HepG2 (cell line): ENCODE data around the gene CHKB. TPM values are rescaled to one million over a fixed set of nuclear protein-coding genes. Genes with fewer than 3 reads are reported as not detected.

ENCODE experiments used
- DPF2 ChIP-seq: sonication (generic); formaldehyde crosslinking; IDR thresholded peaks from 2 replicates; pipeline ENCODE4 v1.4.0; 2020; ENCODE audit warnings: mild to moderate bottlenecking, low read depth, missing genetic modification reagents, borderline replicate concordance
- FLYWCH1 ChIP-seq: sonication (generic); formaldehyde crosslinking; IDR thresholded peaks from 2 replicates; pipeline ENCODE4 v1.8.1; 2023; ENCODE audit warnings: mild to moderate bottlenecking, missing genetic modification reagents
- FOXP1 ChIP-seq, 2 experiments: fragments of 450-650 bp in 1 of 2; IDR thresholded peaks; 2 replicates each; pipeline ENCODE4 v1.6.1; 2017 to 2018; ENCODE audit warnings: antibody characterized with exemption in 1 of 2
- GATAD2A ChIP-seq: IDR thresholded peaks from 2 replicates; pipeline ENCODE4 v1.6.1; 2016
- NCOA5 ChIP-seq: sonication (generic); formaldehyde crosslinking; IDR thresholded peaks from 2 replicates; pipeline ENCODE4 v1.4.0; 2020; ENCODE audit warnings: missing genetic modification reagents
- RCOR2 ChIP-seq: IDR thresholded peaks from 2 replicates; pipeline ENCODE4 v1.6.1; 2016; ENCODE audit warnings: missing biosample characterization, missing genetic modification reagents
- ZFY ChIP-seq: sonication (generic); formaldehyde crosslinking; IDR thresholded peaks from 2 replicates; pipeline ENCODE4 v1.4.0; 2020; ENCODE audit warnings: missing genetic modification reagents
- ZNF337 ChIP-seq: sonication (generic); formaldehyde crosslinking; IDR thresholded peaks from 2 replicates; pipeline ENCODE4 v1.5.1; 2020; ENCODE audit warnings: missing genetic modification reagents, low read depth, mild to moderate bottlenecking, borderline replicate concordance
- ZNF737 ChIP-seq: sonication (generic); formaldehyde crosslinking; IDR thresholded peaks from 2 replicates; pipeline ENCODE4 v1.5.0; 2020; ENCODE audit warnings: missing genetic modification reagents, mild to moderate bottlenecking, borderline replicate concordance
- polyA plus RNA-seq, 8 experiments: library from polyadenylated mRNA; depleted of rRNA in 3 of 8; stranded (reverse) in 7 of 8; unstranded in 1 of 8; fragments of >200 nt; fragmentation: Illumina TruSeq in 4 of 8; extraction: Trizol in 4 of 8; gene quantifications; 2 replicates each; pipeline versions ENCODE4 v1.2.1 to v1.2.3, GENCODE V29; 2011 to 2016; ENCODE audit warnings: low read depth in 4 of 8, missing spikeins in 1 of 8, mixed read lengths in 1 of 8; ENCODE audit not compliant: insufficient read depth in 1 of 8
- total RNA-seq, 5 experiments: library from RNA; depleted of rRNA; stranded (reverse); fragments of >200 nt; fragmentation: Illumina TruSeq; extraction: Trizol; gene quantifications; 2 replicates each; pipeline ENCODE4 v1.2.3, GENCODE V29; 2016; ENCODE audit warnings: low read depth in 1 of 5
- TF ChIP-seq, protein P1 (sequence below): sonication (generic); formaldehyde crosslinking; IDR thresholded peaks from 2 replicates; pipeline ENCODE4 v1.4.0; 2020; ENCODE audit warnings: missing genetic modification reagents, borderline replicate concordance
- TF ChIP-seq, protein P2 (sequence below): sonication (generic); formaldehyde crosslinking; IDR thresholded peaks from 2 replicates; pipeline ENCODE4 v1.5.1; 2020; ENCODE audit warnings: mild to moderate bottlenecking, missing genetic modification reagents, borderline replicate concordance
- TF ChIP-seq, protein P3 (sequence below): IDR thresholded peaks from 2 replicates; pipeline ENCODE4 v1.6.1; 2016; ENCODE audit warnings: missing genetic modification reagents, missing compliant biosample characterization
- TF ChIP-seq, protein P4 (sequence below): sonication (generic); formaldehyde crosslinking; IDR thresholded peaks from 2 replicates; pipeline ENCODE4 v1.4.0; 2020; ENCODE audit warnings: missing genetic modification reagents, borderline replicate concordance
- TF ChIP-seq, protein P5 (sequence below): sonication (generic); formaldehyde crosslinking; IDR thresholded peaks from 2 replicates; pipeline ENCODE4 v1.4.0; 2020; ENCODE audit warnings: missing genetic modification reagents, borderline replicate concordance

CHKB gene
- total and polyA plus RNA-seq, 2 of the 13 experiments (the other 11 are each of a cell fraction or from before 2014, with no cell fraction given) = 24.5 to 42.7 TPM

DNA sequence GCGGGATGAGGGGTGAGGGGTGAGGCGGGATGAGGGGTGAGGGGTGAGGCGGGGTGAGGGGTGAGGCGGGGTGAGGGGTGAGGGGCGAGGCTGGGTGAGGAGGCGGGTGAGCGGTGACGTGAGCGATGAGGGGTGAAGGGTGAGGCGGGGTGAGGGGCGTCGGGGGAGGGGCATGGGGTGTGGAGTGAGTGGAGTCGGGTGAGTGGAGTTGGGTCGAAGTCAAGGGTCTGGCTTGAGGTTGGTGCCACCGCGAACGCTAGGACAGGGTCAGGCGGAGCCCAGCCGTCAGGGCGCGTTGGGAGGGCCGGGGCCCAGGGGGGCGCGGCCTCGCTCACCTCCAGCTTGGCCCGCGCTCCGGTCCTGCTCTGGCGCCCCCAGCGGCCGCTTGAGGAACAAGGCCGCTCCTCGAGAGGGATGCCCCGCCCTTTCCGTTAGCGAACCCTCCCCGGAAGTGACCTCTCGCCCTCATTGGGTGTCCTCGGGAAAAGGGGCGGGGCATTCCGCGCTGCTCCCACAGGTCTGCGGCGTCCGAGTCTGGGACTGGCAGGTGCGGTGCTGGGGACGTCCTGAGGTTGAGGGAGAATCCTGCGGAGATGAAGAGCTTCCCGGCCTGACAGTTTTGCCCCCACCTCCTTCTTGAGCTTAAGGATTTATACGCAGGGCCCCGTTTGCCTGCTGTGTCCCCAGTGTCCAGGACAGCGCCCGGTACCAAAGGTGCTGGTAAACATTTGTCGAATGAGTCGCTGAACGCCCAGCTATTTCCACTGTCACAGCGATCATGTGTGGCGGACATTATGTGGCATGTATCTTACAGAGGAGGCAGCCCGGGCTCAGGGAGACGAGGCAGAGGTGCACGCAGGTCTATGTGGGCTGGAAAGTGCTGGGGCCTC lies 19.9 kb downstream of the CHKB start, which contains the start of gene SYCE3 (continued):
- TF ChIP-seq, protein P1, sequence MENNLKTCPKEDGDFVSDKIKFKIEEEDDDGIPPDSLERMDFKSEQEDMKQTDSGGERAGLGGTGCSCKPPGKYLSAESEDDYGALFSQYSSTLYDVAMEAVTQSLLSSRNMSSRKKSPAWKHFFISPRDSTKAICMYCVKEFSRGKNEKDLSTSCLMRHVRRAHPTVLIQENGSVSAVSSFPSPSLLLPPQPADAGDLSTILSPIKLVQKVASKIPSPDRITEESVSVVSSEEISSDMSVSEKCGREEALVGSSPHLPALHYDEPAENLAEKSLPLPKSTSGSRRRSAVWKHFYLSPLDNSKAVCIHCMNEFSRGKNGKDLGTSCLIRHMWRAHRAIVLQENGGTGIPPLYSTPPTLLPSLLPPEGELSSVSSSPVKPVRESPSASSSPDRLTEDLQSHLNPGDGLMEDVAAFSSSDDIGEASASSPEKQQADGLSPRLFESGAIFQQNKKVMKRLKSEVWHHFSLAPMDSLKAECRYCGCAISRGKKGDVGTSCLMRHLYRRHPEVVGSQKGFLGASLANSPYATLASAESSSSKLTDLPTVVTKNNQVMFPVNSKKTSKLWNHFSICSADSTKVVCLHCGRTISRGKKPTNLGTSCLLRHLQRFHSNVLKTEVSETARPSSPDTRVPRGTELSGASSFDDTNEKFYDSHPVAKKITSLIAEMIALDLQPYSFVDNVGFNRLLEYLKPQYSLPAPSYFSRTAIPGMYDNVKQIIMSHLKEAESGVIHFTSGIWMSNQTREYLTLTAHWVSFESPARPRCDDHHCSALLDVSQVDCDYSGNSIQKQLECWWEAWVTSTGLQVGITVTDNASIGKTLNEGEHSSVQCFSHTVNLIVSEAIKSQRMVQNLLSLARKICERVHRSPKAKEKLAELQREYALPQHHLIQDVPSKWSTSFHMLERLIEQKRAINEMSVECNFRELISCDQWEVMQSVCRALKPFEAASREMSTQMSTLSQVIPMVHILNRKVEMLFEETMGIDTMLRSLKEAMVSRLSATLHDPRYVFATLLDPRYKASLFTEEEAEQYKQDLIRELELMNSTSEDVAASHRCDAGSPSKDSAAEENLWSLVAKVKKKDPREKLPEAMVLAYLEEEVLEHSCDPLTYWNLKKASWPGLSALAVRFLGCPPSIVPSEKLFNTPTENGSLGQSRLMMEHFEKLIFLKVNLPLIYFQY (CRISPR knock-in tag) = no peak
- TF ChIP-seq RCOR2 (CRISPR knock-in tag) (no peak), NCOA5 (CRISPR knock-in tag) (no peak), FOXP1 (IDR thresholded peaks at IDR 0.05) (no peak), FOXP1 (CRISPR knock-in tag; IDR thresholded peaks at IDR 0.05) (no peak), GATAD2A (CRISPR knock-in tag) (peak; percentile 41; the same call in 1 of the 2 replicates), ZNF737 (no peak), DPF2 (no peak), ZFY (CRISPR knock-in tag) (peak; percentile 52; the same call in 1 of the 2 replicates), ZNF337 (CRISPR knock-in tag) (no peak), FLYWCH1 (CRISPR knock-in tag) (no peak)
- TF ChIP-seq, protein P2, sequence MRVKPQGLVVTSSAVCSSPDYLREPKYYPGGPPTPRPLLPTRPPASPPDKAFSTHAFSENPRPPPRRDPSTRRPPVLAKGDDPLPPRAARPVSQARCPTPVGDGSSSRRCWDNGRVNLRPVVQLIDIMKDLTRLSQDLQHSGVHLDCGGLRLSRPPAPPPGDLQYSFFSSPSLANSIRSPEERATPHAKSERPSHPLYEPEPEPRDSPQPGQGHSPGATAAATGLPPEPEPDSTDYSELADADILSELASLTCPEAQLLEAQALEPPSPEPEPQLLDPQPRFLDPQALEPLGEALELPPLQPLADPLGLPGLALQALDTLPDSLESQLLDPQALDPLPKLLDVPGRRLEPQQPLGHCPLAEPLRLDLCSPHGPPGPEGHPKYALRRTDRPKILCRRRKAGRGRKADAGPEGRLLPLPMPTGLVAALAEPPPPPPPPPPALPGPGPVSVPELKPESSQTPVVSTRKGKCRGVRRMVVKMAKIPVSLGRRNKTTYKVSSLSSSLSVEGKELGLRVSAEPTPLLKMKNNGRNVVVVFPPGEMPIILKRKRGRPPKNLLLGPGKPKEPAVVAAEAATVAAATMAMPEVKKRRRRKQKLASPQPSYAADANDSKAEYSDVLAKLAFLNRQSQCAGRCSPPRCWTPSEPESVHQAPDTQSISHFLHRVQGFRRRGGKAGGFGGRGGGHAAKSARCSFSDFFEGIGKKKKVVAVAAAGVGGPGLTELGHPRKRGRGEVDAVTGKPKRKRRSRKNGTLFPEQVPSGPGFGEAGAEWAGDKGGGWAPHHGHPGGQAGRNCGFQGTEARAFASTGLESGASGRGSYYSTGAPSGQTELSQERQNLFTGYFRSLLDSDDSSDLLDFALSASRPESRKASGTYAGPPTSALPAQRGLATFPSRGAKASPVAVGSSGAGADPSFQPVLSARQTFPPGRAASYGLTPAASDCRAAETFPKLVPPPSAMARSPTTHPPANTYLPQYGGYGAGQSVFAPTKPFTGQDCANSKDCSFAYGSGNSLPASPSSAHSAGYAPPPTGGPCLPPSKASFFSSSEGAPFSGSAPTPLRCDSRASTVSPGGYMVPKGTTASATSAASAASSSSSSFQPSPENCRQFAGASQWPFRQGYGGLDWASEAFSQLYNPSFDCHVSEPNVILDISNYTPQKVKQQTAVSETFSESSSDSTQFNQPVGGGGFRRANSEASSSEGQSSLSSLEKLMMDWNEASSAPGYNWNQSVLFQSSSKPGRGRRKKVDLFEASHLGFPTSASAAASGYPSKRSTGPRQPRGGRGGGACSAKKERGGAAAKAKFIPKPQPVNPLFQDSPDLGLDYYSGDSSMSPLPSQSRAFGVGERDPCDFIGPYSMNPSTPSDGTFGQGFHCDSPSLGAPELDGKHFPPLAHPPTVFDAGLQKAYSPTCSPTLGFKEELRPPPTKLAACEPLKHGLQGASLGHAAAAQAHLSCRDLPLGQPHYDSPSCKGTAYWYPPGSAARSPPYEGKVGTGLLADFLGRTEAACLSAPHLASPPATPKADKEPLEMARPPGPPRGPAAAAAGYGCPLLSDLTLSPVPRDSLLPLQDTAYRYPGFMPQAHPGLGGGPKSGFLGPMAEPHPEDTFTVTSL (CRISPR knock-in tag) = no peak
- TF ChIP-seq, protein P3, sequence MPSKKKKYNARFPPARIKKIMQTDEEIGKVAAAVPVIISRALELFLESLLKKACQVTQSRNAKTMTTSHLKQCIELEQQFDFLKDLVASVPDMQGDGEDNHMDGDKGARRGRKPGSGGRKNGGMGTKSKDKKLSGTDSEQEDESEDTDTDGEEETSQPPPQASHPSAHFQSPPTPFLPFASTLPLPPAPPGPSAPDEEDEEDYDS = peak; percentile 92
- TF ChIP-seq, protein P4, sequence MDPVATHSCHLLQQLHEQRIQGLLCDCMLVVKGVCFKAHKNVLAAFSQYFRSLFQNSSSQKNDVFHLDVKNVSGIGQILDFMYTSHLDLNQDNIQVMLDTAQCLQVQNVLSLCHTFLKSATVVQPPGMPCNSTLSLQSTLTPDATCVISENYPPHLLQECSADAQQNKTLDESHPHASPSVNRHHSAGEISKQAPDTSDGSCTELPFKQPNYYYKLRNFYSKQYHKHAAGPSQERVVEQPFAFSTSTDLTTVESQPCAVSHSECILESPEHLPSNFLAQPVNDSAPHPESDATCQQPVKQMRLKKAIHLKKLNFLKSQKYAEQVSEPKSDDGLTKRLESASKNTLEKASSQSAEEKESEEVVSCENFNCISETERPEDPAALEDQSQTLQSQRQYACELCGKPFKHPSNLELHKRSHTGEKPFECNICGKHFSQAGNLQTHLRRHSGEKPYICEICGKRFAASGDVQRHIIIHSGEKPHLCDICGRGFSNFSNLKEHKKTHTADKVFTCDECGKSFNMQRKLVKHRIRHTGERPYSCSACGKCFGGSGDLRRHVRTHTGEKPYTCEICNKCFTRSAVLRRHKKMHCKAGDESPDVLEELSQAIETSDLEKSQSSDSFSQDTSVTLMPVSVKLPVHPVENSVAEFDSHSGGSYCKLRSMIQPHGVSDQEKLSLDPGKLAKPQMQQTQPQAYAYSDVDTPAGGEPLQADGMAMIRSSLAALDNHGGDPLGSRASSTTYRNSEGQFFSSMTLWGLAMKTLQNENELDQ (CRISPR knock-in tag) = no peak
- TF ChIP-seq, protein P5, sequence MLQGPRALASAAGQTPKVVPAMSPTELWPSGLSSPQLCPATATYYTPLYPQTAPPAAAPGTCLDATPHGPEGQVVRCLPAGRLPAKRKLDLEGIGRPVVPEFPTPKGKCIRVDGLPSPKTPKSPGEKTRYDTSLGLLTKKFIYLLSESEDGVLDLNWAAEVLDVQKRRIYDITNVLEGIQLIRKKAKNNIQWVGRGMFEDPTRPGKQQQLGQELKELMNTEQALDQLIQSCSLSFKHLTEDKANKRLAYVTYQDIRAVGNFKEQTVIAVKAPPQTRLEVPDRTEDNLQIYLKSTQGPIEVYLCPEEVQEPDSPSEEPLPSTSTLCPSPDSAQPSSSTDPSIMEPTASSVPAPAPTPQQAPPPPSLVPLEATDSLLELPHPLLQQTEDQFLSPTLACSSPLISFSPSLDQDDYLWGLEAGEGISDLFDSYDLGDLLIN (CRISPR knock-in tag) = no peak
